Fibroblast of mammary gland (primary cell): ENCODE results near the gene ADAMTS3.
A peak's percentile ranks its signal among the peaks of the same experiment; 100 is the strongest.

ENCODE experiments used
- DNase-seq: peaks from one replicate; pipeline ENCODE4 v3.0.0-alpha.2; 2010; ENCODE audit warnings: low read depth
- H3K4me3 ChIP-seq: 2 replicates; pipeline ENCODE4 v1.5.1; 2011; ENCODE audit warnings: low read depth, mild to moderate bottlenecking, low read length, moderate library complexity; ENCODE audit not compliant: control insufficient read depth
- TF ChIP-seq, protein P1 (sequence below): conservative IDR thresholded peaks from 2 replicates; pipeline ENCODE4 v1.5.1; 2011; ENCODE audit warnings: low read depth, low read length, inconsistent platforms; ENCODE audit not compliant: control insufficient read depth, insufficient read depth

The ADAMTS3 gene

DNA sequence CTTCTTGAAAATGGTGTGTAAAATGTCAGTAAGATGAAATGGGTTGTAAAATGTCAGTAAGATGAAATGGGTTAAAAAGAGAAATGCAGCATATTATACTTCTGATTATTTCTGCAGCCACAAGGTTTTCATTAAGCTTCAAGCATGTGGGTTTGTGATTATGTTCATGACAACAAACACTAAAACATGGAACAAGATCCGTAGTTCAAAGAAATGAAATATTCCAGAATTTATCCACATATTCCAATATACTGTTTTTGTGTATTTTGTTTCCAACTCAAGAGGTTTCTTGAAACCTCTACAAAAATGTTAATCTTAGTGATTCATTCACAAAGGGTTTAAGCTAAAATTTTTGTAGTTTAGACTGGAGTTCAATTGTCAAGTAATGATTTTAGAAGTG lies 84.0 kb downstream of the ADAMTS3 start:
- H3K4me3 ChIP-seq = no peak overlapping the region
- TF ChIP-seq, protein P1, sequence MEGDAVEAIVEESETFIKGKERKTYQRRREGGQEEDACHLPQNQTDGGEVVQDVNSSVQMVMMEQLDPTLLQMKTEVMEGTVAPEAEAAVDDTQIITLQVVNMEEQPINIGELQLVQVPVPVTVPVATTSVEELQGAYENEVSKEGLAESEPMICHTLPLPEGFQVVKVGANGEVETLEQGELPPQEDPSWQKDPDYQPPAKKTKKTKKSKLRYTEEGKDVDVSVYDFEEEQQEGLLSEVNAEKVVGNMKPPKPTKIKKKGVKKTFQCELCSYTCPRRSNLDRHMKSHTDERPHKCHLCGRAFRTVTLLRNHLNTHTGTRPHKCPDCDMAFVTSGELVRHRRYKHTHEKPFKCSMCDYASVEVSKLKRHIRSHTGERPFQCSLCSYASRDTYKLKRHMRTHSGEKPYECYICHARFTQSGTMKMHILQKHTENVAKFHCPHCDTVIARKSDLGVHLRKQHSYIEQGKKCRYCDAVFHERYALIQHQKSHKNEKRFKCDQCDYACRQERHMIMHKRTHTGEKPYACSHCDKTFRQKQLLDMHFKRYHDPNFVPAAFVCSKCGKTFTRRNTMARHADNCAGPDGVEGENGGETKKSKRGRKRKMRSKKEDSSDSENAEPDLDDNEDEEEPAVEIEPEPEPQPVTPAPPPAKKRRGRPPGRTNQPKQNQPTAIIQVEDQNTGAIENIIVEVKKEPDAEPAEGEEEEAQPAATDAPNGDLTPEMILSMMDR = no peak
- DNase-seq = no peak

DNA sequence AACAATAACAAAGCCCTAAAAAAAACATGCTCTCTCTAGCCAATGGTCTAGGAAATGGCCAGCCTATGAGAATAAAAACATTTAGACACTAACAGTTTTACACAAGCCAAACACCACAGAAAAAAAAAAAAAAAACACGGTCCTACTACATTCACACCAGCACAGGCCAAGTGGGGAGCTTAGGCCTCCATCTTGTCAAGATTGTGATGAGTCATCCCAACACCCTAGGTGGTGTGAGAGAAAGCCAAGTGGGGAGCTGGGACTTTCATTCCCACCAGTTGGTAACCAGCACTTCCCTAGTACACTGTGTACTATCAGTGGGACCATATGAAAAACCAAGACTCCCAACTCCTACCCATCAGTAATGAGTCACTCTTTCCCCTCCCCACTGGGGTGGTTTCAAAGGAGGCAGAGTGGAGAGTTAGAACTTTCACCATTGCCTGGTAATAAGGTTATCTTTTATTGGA lies 95.6 kb downstream of the ADAMTS3 start:
- TF ChIP-seq, protein P1 = no peak
- no peak overlapping the region for H3K4me3 ChIP-seq
- DNase-seq = peak; percentile 75

DNA sequence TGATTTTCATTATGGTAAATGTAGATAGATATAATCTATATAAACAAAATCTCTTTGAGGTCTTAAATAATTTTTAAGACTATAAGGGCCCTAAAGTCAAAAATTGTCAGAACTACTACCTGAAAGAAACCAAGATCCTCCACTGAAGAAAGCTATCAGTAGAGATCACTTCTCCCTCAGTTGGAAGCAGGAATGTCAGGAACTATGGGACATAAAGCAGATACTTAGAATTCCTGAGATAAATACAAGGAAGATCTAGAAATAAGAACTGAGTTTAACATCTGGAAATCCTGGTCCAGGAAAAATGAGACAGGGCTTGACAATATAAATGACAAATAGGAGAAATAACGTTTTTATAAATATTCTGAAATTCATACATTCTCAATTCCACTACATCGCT lies 97.2 kb downstream of the ADAMTS3 start:
- TF ChIP-seq, protein P1 = no peak
- H3K4me3 ChIP-seq = no peak overlapping the region
- DNase-seq = no peak

DNA sequence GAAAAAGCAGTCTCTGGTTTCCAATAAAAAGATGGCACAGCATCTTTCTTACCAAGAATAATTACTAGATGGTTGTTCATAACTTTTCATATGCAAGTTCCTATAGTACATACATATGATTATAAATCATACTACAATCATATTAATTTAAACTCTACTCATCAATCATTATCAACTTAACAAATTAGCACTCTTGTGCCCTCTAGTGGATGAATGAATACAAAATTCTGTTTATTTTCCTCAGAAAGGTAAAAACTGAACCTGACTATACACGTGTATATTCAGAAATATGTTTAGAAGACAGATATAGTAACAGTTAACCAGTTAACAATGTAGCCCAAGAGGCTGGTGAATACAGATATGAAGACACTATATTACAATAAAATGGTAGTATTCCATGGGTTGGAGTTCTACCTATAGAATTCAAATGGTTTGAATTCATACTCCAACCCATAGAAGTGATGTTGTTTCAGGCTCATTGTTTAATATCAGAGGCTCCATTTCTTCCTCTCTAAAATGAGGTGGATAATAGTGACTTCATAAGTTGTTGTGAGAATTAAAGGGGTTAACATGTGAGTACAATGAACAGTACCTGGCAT lies 100.0 kb downstream of the ADAMTS3 start:
- peak; percentile 51 for DNase-seq
- H3K4me3 ChIP-seq = no peak overlapping the region
- TF ChIP-seq, protein P1 = peak; percentile 46

DNA sequence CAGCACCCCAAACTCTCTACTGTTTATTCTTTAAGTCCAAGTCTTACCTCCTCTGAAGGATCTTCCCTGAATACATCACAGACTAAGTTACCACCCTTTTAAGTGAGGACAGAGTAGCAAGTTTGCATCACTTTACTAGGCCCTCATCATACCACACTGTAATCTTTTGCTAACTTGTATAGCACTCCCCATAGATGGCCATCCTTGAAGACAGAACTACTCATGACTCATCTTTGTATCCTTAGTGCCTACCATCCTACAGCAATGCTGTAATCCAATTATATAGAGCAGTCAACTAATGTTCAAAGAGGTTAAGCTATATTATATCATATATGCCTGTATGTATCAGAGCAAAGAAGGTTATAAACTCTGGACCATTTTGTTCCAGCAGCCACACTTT lies 101.4 kb downstream of the ADAMTS3 start:
- no peak for DNase-seq
- no peak overlapping the region for H3K4me3 ChIP-seq
- TF ChIP-seq, protein P1 = no peak

DNA sequence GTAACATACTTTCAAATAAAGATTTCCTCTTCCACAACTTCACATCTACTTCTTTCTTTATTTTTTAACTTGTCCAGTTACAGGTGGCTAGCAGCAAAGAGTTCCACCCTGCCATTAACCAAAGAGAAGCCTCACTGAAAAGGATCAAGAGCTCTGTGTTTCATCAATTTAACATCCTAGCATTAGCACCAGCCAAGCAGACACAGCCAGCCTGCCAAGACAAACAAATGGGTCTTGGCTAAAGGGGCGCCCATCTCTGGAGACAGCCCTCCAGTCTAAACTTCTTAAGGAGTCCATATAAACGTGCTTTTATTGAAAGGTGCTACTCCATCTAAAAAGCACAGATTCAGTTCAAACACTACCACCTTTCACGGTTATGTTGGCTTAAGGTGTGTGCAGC lies 105.3 kb downstream of the ADAMTS3 start:
- TF ChIP-seq, protein P1 = no peak
- H3K4me3 ChIP-seq = no peak overlapping the region
- DNase-seq = no peak

DNA sequence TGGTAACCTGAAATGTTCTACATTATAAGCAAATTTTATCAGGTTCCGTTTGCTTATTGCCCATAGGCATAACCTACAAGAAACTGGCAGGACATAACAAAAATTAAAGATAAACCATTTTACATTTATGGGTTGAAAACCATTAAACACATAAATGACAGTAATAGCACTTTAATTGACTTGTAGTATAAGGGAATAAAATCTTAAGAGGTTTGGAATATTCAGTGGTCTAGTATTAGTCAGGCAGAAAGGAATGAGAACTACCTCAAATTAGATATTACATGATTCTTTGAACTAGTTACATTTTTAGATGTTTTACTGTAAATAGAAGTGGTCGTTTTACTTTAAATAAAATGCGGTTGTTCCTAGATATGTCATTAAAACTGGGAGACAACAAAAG lies 111.9 kb downstream of the ADAMTS3 start:
- TF ChIP-seq, protein P1 = no peak

More for the DNA sequence above, 111.9 kb downstream of the ADAMTS3 start:
- DNase-seq = no peak
- no peak overlapping the region for H3K4me3 ChIP-seq
